Activated CD8-positive, alpha-beta memory T cell treated with anti-CD3 and anti-CD28 coated beads, Interleukin-2, amount 50 U/mL, for 1 hour (primary cell): Measurements from ENCODE around the gene DIS3.
"Not testable (repeated sequence)": the region's sequence is repeated elsewhere in the genome, so short reads cannot be mapped to it uniquely, and the experiment has no call there.

Experiments used
- DNase-seq: peaks from one replicate; pipeline ENCODE4 v3.0.0-alpha.2; 2020; ENCODE audit errors: extremely low read depth

The DIS3 gene

DNA sequence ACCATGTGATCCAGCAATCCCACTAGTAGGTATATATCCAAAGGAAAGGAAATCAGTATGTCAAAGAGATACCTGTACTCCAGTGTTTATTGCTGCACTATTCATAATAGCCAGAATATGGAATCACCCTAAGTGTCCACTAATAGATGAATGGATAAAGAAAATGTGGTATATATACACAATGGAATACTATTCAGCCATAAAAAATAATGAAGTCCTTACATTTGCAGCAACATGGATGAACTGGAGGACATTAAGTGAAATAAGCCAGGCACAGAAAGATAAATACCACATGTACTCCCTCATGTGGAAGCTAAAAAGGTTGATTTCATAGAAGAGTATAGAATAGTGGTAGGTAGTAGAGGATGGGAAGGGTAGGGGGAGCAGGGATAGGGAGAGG lies 30.5 kb downstream of the DIS3 start:
- no peak for DNase-seq

DNA sequence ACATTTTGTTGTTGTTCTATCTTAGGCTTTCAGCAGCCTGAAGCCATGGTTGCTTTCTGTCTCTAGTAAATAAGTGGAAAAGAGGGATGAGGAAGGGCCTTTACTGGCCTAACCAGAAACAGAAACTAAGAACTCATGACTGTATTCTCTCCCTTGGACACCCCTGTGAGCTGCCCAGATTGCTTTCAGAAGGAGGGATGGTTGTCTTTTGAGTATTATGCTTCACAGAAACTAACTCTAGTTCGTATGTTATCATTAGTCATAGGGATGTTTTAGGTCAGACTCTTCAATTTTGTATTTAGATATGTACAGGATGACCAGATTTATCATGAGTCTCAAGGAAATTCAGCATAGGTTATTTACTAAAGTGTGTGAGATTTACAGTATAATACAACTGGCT lies 36.4 kb downstream of the DIS3 start:
- DNase-seq, result no peak

- no peak for DNase-seq
Observed at GRCh38 chr13:72740015-72740414, 41.7 kb downstream of the DIS3 start.

DNA sequence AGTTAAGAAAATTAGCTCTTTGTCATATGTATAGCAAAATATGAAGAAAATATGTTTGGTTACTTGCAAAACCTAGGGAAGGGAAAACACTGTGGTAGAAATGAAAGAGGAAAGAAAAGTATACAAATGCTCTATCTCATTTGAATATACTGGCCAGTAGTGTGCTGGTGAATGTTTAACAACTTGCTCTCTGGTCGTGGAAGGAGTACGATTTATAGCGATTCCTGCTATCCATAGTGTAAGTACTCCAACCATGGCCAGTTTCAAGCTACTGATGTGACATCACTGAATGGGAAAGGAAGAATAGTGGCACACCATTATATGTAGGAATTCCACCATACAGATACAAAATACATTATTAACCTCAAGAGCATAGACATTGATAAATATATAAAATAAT lies 44.7 kb downstream of the DIS3 start:
- DNase-seq, result no peak

- DNase-seq, result no peak
Observed at GRCh38 chr13:72728290-72728605, 53.5 kb downstream of the DIS3 start.

- DNase-seq, result peak; percentile 88
Observed at GRCh38 chr13:72727417-72728289, 54.0 kb downstream of the DIS3 start, which contains the start of the genes BORA and MZT1. Gene BORA, plus strand, starts transcription at chr13:72727923. Its CDS starts 1,018 bp downstream, at chr13:72728941. Gene MZT1, minus strand, starts transcription at chr13:72727629. Its CDS starts 27 bp downstream, at chr13:72727602.

- DNase-seq, result no peak
Observed at GRCh38 chr13:72726726-72727416, 54.8 kb downstream of the DIS3 start.

- DNase-seq, result not testable (repeated sequence)
Observed at GRCh38 chr13:72726185-72726584, 55.5 kb downstream of the DIS3 start.

DNA sequence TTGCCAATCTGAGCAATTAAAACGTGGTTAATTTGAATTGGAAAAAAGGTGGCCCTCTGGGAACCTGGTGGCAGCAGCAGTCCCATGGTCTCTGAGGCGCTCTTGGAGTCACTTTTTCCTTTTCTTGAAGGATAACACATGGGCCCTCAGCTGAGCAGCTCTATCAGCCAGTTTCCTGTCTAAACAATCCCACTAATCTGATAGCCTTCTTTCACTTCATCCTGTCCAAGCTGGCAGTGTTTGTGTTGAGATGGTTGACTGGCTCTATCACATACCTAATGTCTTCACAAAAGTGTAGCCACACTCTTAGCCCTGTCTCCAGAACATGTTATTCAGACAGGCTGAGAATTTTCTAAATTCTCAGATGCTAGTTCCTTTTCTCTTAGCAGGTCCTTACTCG lies 64.9 kb downstream of the DIS3 start:
- no peak for DNase-seq
